Epithelial cell of esophagus (primary cell): Measurements from ENCODE around the gene MR1.
"Not testable (repeated sequence)": the region's sequence is repeated elsewhere in the genome, so short reads cannot be mapped to it uniquely, and the experiment has no call there.

Experiments used
- DNase-seq: peaks from one replicate; pipeline ENCODE4 v3.0.0; 2010; ENCODE audit warnings: low read depth
- H3K4me3 ChIP-seq: 2 replicates; pipeline ENCODE4 v1.5.1; 2011; ENCODE audit warnings: mild to moderate bottlenecking, low read length, control low read depth
- CTCF ChIP-seq: IDR thresholded peaks from 2 replicates; pipeline ENCODE4 v1.5.1; 2011; ENCODE audit warnings: low read depth, mild to moderate bottlenecking, low read length, control low read depth, inconsistent platforms; ENCODE audit not compliant: insufficient read depth; ENCODE audit errors: missing control alignments

The MR1 gene

GRCh38 chr1:181057079-181057478 lies 23.3 kb downstream of the MR1 start:
- no peak overlapping the region for H3K4me3 ChIP-seq
- no peak for DNase-seq
- TF ChIP-seq CTCF, result no peak

DNA sequence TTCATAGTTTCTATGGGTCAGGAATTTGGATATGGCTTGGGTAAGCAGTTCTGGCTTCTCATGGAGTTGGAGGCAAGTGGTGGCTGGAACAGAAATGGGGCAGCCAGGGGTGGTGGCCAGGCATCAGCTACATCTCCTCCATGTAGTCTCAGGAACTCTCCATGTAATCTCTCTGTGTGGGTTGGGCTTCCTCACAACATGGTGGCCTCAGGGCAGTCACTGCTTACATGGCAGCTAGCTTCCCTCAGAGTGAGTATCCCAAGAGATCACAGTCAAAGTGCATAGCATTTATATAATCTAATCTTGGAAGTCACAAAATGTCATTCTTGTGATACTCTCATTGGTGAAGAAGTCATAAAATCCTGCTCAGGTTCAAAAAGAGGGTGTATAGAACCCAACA lies 25.7 kb downstream of the MR1 start:
- DNase-seq, result no peak
- H3K4me3 ChIP-seq, result no peak overlapping the region
- TF ChIP-seq CTCF, result no peak

DNA sequence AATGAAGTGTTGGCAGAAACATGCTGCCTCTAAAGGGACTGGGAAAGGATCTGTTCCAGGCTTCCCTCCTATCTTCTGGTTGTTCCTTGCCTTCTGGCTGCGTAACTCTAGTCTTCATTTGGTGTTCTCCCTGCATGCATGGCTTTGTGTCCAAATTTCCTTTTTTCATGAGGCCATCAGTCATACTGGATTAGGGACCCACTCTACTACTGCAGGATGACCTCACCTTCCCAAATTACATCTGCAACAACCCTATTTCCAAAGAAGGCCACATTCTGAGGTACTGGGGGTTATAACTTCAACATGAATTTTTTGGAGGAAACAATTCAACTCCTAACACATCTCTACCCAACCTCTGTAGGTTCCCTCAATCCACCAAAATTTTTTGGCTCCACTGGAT lies 26.3 kb downstream of the MR1 start:
- H3K4me3 ChIP-seq, result no peak overlapping the region
- TF ChIP-seq CTCF, result no peak
- no peak for DNase-seq

DNA sequence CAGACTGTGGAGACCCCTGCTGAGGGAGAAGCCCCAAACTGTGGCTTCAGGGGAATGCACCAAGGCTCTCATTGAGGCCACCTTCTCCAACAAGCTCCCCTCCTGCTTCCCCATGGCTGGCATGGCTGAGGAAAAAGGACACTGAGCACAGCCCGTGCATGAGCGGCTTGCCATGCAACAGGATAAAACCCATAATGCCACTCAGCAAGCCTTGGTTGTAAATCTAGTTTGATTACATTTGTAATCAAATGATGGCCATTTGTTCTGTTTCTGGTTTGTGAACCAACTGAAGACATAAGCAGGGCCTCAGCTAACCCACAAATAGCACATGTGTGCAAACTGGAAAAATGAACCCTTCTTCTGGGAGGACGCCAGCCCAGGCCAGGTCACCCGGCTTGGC lies 27.2 kb downstream of the MR1 start:
- not testable (repeated sequence) for H3K4me3 ChIP-seq, DNase-seq

GRCh38 chr1:181061487-181061886 lies 27.7 kb downstream of the MR1 start:
- DNase-seq, result no peak
- TF ChIP-seq CTCF, result no peak
- no peak overlapping the region for H3K4me3 ChIP-seq

GRCh38 chr1:181061891-181062835 lies 28.4 kb downstream of the MR1 start:
- H3K4me3 ChIP-seq, result no peak overlapping the region
- DNase-seq, result no peak
- no peak for TF ChIP-seq CTCF

- no peak for TF ChIP-seq CTCF
- H3K4me3 ChIP-seq, result no peak overlapping the region
- DNase-seq, result no peak
These were observed 29.1 kb downstream of the MR1 start for GRCh38 chr1:181062836-181063428.
